Epithelial cell of prostate (primary cell): ENCODE measurements around the gene PRR27.

Source experiments
- DNase-seq: peaks from one replicate; pipeline ENCODE4 v3.0.0-alpha.2; 2011; ENCODE audit warnings: low read depth, low spot score
- H3K27ac ChIP-seq: fragments of 450-650 bp; 2 replicates; pipeline ENCODE4 v1.5.1; 2017; ENCODE audit warnings: mild to moderate bottlenecking

PRR27 gene

DNA sequence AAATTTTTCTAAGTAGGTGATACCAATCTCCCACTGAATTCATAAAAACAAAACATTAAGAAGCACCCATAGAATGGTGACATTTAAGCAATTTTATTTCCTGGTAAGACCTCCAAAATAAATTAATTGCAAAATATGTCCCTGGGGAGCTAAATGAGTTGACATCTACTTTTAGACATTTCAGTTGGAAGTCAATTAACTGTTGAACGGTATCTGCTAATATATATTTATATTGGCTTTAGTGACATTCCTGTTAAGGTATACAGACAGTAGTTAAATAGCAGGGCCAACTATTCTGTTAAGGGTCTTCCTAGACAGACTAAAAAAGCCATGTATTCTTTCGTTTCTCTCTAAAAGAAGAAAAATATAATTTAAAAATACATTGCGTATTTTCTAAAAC lies at the start of gene PRR27:
PRR27 (plus strand) TSS at position 301 of the 400 bp plus-strand sequence. CDS start 139 bp downstream, outside the sequence.
- DNase-seq = no peak
- H3K27ac ChIP-seq = no peak within 1 kb of the TSS

DNA sequence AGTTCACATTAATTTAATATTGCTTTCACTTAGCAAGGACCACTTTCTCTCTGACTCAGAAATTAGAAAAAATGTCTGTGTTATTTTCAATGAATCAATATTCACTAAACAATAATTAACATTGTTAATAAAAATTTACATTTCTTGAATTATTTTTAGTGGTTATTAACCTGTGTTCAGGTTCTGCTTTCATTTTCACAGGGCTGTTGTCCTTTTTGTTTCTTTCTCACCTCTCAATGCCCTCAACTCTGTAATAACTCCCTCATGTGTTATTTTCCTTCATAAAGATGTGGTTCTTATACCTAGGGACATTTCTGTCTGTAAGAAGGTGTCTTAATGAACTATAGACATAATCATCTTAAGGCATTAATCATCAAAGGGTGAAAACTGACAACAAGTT lies 43.1 kb upstream of the PRR27 start:
- DNase-seq = no peak
- H3K27ac ChIP-seq = no peak overlapping the region

DNA sequence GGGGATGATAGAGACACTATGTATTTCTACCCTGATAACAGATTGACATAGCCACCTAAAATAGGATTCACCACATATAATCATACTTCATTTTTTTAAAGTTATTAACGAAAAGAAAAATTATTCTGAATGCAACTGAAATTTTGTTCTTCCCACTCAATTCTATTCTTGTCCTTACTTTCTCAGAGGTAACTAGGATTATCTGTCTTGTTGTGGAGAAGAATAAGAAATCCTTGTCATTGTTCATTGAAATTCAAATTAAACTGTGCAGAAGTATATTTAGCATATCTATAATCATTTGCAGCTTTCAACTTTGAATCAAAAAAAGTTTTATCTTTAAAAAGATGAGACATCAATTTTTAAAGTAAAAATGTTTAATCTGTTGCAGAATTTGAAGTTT lies 40.4 kb upstream of the PRR27 start:
- DNase-seq = no peak
- no peak overlapping the region for H3K27ac ChIP-seq

DNA sequence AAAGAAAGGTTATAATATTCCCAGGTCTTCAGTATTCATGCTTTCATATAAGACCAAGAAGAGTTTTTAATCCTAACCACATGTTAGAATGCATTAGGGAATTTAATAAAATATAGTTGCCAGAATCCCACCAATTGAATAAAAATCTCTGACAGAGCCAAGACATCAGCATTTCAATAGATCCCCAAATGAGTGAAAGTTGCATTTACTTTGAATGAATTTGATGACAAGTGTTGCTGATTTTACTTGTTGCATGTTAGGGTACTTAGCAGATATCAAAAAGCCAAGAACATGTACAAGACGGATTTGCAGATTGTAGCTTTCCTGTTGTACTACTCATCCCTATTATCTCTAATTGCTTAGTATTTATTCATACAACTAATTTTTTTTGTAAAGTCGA lies 39.9 kb upstream of the PRR27 start:
- no peak for DNase-seq
- H3K27ac ChIP-seq = no peak overlapping the region

DNA sequence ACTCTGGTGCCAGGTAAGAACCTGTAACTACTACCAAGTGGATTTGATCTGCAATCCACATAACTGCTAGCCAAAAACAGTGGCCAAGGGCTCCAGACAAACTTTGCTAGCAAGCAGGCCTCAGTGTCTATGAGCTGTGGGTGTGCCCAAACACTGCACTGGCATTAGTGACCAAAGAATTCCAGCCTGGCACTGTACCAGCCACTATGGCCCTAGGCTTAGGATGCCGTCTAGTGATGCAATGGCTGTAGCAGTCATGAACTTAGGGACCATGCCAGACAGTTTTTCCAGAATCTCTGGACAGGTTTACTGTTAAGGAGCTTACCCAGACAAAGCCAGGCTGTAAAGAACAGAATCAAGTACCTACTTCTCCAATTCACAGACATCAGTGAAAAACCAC lies 33.7 kb upstream of the PRR27 start:
- no peak overlapping the region for H3K27ac ChIP-seq
- no peak for DNase-seq

DNA sequence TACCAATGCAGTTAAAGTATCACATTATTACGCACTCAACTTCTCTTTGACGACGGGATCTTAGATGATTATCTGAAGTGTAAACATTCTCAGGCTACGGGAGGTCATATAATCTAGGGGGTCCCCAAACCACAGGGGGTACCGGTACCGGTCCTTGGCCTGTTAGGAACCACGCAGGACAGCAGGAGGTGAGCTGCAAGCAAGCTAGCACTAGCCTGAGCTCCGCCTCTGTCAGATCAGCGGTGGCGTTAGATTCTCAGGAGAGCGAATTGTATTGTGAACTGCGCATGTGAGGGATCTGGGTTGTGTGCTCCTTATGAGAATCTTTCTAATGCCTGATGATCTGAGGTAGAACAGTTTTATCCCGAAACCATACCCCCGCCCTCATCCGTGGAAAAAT lies 20.6 kb upstream of the PRR27 start:
- DNase-seq = no peak
- H3K27ac ChIP-seq = no peak overlapping the region

DNA sequence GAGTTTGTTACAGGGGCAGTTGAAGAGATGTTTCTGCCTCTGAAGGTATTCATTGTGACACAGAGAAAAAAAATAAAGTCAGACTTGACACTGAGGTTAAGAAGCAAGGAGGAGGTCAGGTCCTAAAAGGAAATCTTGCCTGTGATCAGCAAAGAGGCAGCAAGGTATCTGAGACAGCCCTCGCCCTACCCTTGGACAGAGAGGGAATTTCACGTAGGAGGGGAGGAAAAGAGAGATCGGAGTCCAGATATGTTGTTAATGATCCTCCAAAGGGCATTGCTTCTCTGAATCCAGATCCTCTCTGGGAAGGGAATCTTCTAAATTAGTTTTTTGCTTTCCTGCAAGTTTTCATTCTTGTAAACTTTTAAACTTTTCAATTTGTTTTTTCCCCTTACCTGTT lies 15.3 kb upstream of the PRR27 start:
- DNase-seq = no peak
- H3K27ac ChIP-seq = no peak overlapping the region

DNA sequence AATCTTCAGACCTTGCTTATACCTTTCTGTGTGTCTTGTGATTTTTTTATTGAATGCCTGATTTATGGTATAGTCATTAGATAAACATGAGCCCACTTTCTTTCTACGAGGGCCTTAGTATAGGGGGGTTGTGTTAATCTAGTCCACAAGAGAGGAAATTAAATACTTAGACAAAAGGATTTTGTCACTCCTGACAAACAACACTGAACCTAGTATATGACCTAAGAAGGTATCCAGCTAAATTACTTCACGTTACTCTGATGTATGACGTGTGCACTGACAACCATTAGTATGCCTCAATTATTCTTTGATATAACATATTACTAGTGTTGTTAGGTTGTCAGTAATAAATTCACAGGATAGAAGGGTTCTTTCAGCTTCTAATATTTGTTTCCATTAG lies 2.8 kb upstream of the PRR27 start:
- DNase-seq = no peak
- no peak overlapping the region for H3K27ac ChIP-seq

DNA sequence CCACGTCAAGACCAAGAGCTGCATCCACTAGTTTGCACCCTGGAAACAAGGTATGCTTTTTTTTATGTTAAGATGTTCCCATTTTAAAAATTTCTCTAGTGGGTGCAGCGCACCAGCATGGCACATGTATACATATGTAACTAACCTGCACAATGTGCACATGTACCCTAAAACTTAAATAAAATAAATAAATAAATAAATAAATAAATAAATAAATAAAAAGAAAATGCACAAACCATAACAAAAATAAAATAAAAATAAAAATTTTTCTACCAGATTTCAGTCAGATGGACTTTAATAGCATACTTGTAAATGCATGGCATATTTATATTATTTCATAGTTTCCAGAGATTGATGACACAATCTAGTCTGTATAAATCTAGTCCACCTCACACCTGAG lies 1.9 kb upstream of the PRR27 start:
- no peak overlapping the region for H3K27ac ChIP-seq
- no peak for DNase-seq

DNA sequence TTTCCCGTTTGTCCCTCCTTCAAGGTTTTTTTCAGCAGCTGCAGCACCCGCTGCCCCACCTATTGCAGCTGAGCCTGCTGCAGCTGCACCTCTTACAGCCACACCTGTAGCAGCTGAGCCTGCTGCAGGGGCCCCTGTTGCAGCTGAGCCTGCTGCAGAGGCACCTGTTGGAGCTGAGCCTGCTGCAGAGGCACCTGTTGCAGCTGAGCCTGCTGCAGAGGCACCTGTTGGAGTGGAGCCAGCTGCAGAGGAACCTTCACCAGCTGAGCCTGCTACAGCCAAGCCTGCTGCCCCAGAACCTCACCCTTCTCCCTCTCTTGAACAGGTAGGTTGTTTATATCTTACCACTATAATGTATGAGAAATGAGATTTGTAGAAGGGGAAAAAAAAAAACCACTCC lies 4.5 kb downstream of the PRR27 start:
- no peak overlapping the region for H3K27ac ChIP-seq
- DNase-seq = no peak

DNA sequence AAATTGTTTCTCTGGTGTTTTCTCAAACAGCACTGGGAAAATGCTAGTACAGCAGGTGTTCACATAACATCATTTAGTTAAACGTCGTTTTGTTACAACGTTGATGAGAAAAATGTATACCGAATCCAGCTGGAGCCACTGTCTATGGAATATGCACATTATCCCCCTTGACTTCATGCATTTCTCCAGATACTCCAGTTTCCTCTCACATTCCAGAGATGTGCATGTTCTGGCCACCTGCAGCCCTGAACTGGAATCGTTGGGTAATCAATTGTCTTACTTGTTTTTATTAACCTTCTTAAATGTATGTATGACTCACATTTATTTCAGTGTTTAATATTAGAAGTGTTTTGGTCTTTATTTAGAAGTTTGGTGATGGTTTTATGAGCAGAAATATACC lies 23.1 kb downstream of the PRR27 start:
- no peak for DNase-seq
- no peak overlapping the region for H3K27ac ChIP-seq

DNA sequence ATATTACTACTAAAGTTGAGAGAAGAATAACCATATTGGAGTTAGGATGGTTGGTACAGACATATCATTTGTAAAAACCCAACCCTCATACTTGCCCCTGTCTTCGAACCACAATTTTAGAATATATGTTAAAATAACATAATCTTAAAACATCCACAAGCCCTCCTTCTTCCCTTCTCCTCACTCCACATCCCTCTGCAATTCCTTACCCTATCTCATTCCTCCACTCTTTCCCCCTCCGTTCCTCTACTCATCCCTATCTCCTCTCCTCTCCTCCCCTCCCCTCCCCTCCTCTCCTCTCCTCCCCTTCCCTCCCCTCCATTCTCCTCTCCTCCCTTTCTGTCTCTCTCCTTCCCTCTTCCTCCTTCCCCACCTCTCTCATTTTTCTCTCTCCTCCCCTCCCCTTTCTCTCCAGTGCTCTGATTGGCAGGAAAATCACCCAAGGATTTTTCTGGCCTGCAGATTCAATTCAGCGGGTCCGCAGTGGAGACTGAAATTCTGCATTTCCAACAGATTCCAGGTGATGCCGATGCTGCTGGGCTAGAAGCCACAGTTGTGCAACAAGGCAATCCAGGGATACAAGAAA lies 24.1 kb downstream of the PRR27 start:
- H3K27ac ChIP-seq = no peak overlapping the region
- DNase-seq = no peak

DNA sequence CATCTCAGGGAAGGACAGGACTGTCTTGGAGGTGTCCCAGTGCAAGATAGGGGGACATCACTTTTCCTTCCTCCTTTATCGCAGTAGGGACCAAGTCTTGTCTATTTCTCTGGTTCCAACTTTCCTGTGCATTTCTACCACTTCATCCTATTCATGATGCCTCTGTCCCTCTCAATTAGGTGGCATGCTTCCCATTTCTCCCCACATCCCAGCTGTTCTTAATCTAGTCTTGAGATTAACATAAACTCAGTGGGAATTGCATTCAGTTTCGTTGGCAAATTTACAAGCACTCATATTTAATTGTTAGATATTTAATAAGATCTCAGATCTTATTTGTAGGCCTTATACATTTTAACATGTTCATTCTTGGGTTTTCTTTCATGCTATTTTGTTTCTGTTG lies 25.8 kb downstream of the PRR27 start:
- no peak for DNase-seq
- no peak overlapping the region for H3K27ac ChIP-seq

DNA sequence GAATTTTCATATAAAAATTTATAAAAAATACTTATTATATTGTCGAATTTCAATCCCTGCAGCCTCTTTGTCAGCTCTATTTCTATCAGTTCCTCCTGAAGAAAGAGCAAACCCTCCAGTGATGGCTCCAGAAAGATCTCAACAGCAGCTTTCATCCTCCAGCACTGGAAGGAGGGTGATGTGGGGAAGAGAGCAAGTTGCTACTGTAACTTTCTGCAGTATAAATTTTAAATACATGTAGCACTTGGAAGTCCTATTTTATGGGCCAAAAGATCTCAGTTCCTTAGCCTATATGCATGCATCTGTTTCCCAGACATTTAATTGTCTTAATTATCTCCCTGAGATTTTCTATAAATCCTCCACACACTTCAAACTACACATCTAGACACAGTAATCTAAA lies 27.8 kb downstream of the PRR27 start:
- H3K27ac ChIP-seq = no peak overlapping the region
- DNase-seq = no peak

DNA sequence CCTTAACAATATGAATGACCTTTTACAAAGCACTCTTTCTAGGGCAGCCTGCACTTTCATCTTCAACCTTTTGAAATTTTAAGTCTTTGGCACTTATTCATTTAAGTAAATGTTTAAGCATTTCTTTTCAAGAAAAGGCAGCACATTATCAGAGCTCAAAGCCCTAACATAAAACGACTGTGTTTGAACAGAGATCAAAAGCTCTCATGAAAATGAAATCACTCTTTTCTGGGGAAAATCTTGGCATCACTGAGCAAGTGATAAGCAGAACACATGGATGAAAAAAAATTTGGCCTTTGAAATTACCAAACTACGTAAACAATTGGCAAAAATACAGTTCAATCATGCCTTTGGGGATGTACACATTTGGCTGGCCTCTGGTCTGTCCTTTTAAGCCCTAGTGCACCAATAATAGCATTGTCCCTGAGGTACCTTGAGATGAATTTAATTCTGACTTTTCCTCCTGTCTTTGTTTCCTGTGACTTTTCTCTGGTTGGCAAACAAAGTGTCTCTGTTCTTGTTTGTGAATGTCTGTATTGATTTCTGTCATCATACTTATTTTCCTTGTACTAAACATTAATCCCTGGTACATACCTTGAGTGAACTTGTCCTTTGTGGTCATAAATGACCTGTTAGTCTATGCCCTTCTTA lies 28.6 kb downstream of the PRR27 start:
- DNase-seq = no peak
- no peak overlapping the region for H3K27ac ChIP-seq

DNA sequence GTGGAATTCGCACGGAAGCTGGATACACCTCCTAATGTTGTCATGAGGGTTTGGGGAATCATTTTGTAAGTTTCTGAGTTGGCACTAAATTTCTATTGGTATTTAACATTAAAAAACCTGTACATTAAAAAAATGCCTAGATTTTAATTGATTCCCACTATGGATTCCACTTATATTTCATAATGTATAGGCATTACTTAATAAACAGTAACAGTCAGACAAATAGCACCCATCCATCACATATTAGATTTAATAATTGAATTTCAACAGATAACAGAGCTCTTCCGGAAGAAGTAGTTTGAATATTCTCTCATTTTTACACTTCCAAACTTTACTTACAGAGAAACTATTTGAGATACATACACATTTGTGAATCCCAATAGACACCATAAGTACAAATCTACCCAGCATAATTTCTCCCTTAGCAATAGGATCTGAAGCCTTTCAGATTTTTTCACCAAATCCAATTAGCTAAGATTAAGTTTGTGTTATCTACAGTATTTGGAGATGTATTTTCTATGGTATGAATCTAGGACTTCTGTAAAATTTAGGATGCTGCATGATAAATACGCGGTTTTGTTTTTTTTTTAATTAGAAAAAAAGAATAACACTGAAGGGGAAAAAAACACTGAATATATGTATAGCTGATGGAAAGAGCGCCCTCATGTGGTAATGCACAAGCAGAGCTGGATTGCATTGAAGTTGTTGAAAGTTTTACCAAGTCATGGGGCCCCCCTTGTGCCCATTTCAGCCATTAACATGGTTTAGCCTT lies 29.3 kb downstream of the PRR27 start:
- DNase-seq = no peak
- no peak overlapping the region for H3K27ac ChIP-seq

DNA sequence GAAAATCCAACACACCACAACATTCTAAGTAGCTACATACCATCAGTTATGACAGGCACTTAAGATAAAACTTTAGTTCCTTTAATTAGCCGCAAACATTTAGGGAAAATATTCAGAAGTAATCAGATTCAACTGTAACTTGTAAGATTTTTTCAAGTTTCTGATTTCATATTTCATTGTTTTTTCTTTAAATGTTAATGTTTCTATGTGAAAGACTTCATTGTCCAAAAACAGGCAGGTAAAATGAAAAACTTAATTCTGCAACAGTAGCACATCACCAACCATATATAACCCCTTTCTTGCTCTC lies 29.9 kb downstream of the PRR27 start:
- no peak overlapping the region for H3K27ac ChIP-seq
- DNase-seq = no peak

DNA sequence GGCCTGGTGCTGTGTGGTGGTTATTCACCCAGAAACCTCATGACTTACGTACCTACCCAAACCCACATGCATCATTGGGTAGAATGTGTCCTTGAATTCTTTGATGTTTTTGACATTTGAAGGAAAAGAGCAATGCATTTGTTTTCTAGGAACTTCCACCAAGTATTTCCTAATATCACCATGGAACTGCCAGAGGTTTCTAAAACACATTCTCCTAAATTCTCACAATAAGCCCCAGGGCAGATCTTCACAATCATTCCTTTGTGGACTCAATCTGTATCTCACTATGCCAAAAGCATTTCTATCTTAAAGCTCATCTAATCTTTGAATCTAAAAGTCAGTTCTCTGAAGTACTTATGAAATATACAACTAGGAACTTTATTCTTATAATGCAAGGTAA lies 33.2 kb downstream of the PRR27 start:
- H3K27ac ChIP-seq = no peak overlapping the region
- DNase-seq = no peak

DNA sequence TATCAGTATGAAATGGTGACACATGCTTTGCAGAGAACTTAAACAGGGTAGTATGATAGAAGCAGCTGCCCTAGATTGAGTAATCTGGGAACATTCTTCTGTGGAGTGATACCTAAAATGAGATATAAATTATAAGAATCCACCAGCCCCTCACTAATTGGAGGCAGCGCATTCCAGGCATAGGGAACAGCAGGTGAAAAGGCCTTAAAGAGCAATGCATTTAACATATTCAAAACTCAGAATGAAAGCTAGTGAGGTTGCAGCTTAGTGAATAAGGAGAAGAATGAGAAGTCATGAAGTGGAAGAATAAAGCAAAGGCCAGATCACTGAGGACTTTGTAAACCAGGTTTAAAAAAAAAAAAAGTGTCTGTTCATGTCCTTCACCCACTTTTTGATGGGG lies 36.5 kb downstream of the PRR27 start:
- no peak overlapping the region for H3K27ac ChIP-seq
- no peak for DNase-seq

DNA sequence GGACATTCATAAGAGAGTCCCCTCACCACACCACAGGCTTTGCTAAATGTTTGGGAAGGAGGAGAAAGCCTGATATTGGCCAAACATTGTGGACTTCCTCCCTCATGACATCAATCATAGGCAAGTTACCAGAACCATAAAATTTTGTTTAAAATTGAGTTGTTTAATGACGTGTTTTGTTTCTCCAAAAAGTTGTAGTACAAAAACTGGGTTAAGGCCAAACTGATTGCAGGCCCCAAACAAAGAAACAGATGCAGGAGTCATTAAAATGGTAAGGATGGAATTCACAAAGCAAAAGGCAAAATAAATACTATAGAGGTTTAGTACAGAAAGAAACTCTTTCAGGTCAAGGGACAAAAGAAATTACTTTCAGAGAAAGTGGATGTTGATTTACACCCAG lies 37.6 kb downstream of the PRR27 start:
- no peak for DNase-seq
- no peak overlapping the region for H3K27ac ChIP-seq

DNA sequence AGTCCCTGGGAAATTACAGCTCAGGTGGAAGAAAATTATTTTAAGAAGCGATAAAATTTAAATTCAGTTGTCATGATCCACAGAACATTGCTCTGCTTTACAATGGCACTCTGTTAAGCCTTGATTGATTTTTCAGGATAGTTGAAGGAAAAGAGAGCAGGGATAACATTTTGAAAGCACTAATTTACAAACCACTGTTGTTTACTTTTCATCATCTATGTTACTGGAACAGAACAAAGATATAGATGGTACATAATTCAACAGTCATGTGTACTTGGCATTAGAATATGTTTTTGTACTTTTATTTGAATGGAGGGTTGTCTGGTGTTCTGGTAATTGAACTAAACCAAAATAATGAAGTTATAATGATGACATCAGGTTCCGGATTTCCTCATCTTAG lies 38.9 kb downstream of the PRR27 start:
- H3K27ac ChIP-seq = no peak overlapping the region
- DNase-seq = no peak

DNA sequence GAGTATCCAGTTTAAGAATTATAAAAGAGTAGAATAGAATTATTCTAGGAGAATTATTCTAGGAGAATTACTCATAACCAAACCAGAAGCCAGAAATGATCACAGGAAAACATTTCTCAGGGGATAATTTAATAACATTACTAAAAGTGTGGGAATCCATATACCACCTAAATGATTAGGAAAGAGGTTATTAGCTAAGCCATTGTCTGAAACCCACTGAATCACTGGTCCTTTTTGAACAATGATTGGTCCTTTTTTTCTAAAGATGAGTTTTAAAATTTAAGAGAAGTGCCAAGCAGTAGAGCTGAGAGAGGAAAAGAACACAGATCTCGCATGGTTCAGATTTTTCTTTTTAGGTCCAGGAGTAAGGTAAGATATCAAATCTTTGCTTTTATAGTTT lies 41.4 kb downstream of the PRR27 start, which contains the start of gene ODAM:
ODAM (plus strand) TSS at position 301 of the 400 bp plus-strand sequence. CDS start 819 bp downstream, outside the sequence.
- no peak for DNase-seq
- H3K27ac ChIP-seq = no peak within 1 kb of the TSS
